SW480 (cell line): Measurements from ENCODE around the gene GCM1.
A peak's percentile ranks its signal among the peaks of the same experiment; 100 is the strongest.

Source experiments
- DNase-seq: peaks from one replicate; pipeline ENCODE4 v3.0.0-alpha.2; 2016; ENCODE audit warnings: low spot score

The GCM1 gene

GRCh38 chr6:53104916-53105315 is 43.7 kb downstream of the GCM1 start:
- no peak for DNase-seq

GRCh38 chr6:53103993-53104675 is 44.5 kb downstream of the GCM1 start:
- DNase-seq = peak; percentile 44

GRCh38 chr6:53101006-53101405 is 47.6 kb downstream of the GCM1 start:
- DNase-seq = no peak

- no peak for DNase-seq
These were observed 48.1 kb downstream of the GCM1 start for GRCh38 chr6:53100561-53100960.

GRCh38 chr6:53095716-53096115 is 52.9 kb downstream of the GCM1 start:
- no peak for DNase-seq

GRCh38 chr6:53095270-53095669 is 53.4 kb downstream of the GCM1 start:
- no peak for DNase-seq

- DNase-seq = no peak
These were observed 58.1 kb downstream of the GCM1 start for GRCh38 chr6:53090576-53090975.

- DNase-seq = no peak
These were observed 58.7 kb downstream of the GCM1 start for GRCh38 chr6:53089948-53090347.

GRCh38 chr6:53086302-53086701 is 62.3 kb downstream of the GCM1 start:
- DNase-seq = no peak

GRCh38 chr6:53080813-53081212 is 67.8 kb downstream of the GCM1 start:
- DNase-seq = no peak
